Chondrocyte (in vitro differentiated cells): ENCODE results near the gene RFPL1. TPM values are rescaled to one million over a fixed set of nuclear protein-coding genes. Genes with fewer than 3 reads are reported as not detected.

ENCODE experiments used
- DNase-seq: peaks from one replicate; pipeline ENCODE4 v3.0.0; 2021; ENCODE audit warnings: mixed read lengths, low spot score
- H3K27ac Mint-ChIP-seq: one replicate; pipeline ENCODE4 v1.8.0; 2021; ENCODE audit warnings: mild to moderate bottlenecking, moderate library complexity, mixed read lengths; ENCODE audit not compliant: unreplicated experiment
- H3K27me3 Mint-ChIP-seq: 2 replicates; pipeline ENCODE4 v1.8.0; 2021; ENCODE audit warnings: low read depth, mixed read lengths
- H3K36me3 Mint-ChIP-seq: 2 replicates; pipeline ENCODE4 v1.8.0; 2021; ENCODE audit warnings: low read depth, mixed read lengths
- H3K4me1 Mint-ChIP-seq: 2 replicates; pipeline ENCODE4 v1.8.0; 2021; ENCODE audit warnings: low read depth, mild to moderate bottlenecking, mixed read lengths
- H3K4me3 Mint-ChIP-seq: one replicate; pipeline ENCODE4 v1.8.0; 2021; ENCODE audit warnings: mild to moderate bottlenecking, moderate library complexity, mixed read lengths; ENCODE audit not compliant: unreplicated experiment
- H3K9me3 Mint-ChIP-seq: 2 replicates; pipeline ENCODE4 v1.8.0; 2021; ENCODE audit warnings: low read depth, mixed read lengths
- total RNA-seq: library from RNA; stranded (reverse); gene quantifications from 3 replicates; pipeline ENCODE4 v1.2.1, GENCODE V29; 2021
- TF ChIP-seq, protein P1 (sequence below): fragments of 200-600 bp; sonication (generic); IDR thresholded peaks from 2 replicates; pipeline ENCODE4 v1.5.0; 2021; ENCODE audit warnings: antibody characterized with exemption, mild to moderate bottlenecking, moderate library complexity

The RFPL1 gene
- total RNA-seq, 1 donor from 2014 or later = not detected

DNA sequence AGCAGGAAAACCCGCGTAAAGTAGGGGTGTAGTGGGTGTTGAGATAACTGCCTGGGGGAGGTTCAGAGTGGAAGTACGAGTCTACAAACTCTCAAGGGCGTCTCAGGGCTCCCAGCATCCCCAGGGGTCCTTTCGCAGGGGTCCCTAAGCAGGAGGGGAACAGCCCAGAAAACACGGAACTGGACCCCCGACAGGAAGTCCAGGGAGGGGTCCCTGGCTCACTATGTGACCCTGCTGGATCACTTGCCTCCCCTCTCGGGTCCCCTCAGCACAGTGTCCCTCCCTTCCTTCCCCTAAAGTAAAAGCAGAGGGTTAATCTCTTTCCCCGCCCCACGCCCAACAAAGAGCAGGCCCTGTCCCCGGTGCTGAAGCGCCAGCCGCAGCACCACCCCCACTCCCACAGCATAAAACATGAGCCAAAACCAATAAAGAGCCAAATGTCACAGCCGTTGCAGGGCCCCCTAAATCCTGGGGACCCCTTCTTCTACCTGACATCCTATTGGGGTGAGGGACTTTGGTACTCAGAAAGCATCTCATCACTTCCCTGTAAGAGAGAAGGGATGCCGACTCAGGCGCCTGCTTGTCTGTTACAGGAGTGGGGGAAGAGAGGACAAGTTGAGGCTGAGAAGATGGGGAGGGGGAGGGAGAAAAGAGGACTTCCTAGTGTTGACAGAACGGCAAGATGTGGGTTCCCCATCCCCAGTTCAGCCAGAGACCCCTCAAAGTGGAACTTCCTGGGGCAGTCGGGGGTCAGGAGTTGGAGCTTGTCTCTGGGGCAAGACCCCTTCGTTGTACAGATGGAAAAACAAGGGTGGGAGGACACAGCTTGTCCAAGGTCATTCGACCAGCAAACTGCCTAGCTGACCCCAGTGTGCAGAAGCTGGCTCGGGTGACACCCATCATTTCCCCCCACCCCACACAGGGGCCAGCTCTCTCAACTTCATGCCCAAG lies 40.2 kb downstream of the RFPL1 start:
- peaks cover 22% of the 10 kb centered on the region for H3K4me1 Mint-ChIP-seq
- no peak overlapping the region for H3K27ac Mint-ChIP-seq
- peaks cover 39% of the 10 kb centered on the region for H3K27me3 Mint-ChIP-seq
- no peaks in the 10 kb centered on the region for H3K9me3 Mint-ChIP-seq
- DNase-seq = no peak
- TF ChIP-seq, protein P1, sequence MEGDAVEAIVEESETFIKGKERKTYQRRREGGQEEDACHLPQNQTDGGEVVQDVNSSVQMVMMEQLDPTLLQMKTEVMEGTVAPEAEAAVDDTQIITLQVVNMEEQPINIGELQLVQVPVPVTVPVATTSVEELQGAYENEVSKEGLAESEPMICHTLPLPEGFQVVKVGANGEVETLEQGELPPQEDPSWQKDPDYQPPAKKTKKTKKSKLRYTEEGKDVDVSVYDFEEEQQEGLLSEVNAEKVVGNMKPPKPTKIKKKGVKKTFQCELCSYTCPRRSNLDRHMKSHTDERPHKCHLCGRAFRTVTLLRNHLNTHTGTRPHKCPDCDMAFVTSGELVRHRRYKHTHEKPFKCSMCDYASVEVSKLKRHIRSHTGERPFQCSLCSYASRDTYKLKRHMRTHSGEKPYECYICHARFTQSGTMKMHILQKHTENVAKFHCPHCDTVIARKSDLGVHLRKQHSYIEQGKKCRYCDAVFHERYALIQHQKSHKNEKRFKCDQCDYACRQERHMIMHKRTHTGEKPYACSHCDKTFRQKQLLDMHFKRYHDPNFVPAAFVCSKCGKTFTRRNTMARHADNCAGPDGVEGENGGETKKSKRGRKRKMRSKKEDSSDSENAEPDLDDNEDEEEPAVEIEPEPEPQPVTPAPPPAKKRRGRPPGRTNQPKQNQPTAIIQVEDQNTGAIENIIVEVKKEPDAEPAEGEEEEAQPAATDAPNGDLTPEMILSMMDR = no peak
- peaks cover 1% of the 10 kb centered on the region for H3K36me3 Mint-ChIP-seq
- H3K4me3 Mint-ChIP-seq = no peak overlapping the region

DNA sequence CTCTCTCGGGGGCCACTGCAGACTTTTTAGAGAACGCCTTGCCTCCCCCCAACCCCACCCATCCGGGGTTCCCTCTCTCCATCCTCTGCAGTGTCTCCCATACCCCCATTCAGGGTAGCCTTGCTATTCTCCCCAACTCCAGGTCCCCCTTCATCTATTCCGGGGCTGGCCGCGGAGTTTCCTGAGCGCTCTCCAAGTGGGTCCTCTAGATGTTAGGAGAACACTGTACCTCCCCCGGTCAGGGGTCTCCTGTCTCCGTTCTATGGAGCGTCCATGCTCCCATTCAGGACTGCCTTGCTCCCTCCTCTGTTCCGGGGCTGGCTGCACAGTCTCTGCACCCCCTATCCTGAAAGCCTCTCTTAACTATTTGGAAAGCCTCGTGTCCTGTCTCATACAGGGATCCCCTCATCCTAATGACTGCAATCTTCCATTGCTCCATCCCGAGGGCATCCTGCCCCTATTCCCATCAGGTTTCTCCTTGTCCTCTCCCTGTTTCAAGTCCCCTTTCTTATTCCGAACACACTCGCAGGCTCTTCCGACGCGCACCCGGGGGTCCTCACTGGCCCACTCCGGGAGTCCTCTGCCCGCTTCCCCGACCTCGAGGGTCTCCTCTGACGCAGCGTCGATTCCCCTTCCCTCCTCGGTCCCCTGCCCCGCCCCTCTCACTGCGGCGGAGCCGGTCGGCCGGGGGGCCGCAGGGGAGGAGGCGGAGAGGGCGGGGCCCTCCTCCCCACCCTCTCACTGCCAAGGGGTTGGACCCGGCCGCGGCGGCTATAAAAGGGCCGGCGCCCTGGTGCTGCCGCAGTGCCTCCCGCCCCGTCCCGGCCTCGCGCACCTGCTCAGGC lies 41.3 kb downstream of the RFPL1 start, which contains the start of gene NEFH:
NEFH (plus strand) TSS at position 802 of the 845 bp plus-strand sequence. CDS start 45 bp downstream, outside the sequence.
- H3K4me3 Mint-ChIP-seq = peak within 1 kb of the TSS; percentile 67
- peaks cover 1% of the 10 kb centered on the region for H3K36me3 Mint-ChIP-seq
- TF ChIP-seq, protein P1 = no peak
- DNase-seq = no peak
- peaks cover 38% of the 10 kb centered on the region for H3K27me3 Mint-ChIP-seq
- H3K4me1 Mint-ChIP-seq = peaks cover 22% of the 10 kb centered on the region
- no peak within 1 kb of the TSS for H3K27ac Mint-ChIP-seq
- no peaks in the 10 kb centered on the region for H3K9me3 Mint-ChIP-seq

DNA sequence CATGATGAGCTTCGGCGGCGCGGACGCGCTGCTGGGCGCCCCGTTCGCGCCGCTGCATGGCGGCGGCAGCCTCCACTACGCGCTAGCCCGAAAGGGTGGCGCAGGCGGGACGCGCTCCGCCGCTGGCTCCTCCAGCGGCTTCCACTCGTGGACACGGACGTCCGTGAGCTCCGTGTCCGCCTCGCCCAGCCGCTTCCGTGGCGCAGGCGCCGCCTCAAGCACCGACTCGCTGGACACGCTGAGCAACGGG lies 41.8 kb downstream of the RFPL1 start:
- peak overlapping the region; percentile 6 for H3K4me3 Mint-ChIP-seq
- H3K36me3 Mint-ChIP-seq = peaks cover 1% of the 10 kb centered on the region
- H3K4me1 Mint-ChIP-seq = peaks cover 22% of the 10 kb centered on the region
- no peaks in the 10 kb centered on the region for H3K9me3 Mint-ChIP-seq
- TF ChIP-seq, protein P1 = no peak
- no peak for DNase-seq
- H3K27ac Mint-ChIP-seq = no peak overlapping the region
- peaks cover 38% of the 10 kb centered on the region for H3K27me3 Mint-ChIP-seq

DNA sequence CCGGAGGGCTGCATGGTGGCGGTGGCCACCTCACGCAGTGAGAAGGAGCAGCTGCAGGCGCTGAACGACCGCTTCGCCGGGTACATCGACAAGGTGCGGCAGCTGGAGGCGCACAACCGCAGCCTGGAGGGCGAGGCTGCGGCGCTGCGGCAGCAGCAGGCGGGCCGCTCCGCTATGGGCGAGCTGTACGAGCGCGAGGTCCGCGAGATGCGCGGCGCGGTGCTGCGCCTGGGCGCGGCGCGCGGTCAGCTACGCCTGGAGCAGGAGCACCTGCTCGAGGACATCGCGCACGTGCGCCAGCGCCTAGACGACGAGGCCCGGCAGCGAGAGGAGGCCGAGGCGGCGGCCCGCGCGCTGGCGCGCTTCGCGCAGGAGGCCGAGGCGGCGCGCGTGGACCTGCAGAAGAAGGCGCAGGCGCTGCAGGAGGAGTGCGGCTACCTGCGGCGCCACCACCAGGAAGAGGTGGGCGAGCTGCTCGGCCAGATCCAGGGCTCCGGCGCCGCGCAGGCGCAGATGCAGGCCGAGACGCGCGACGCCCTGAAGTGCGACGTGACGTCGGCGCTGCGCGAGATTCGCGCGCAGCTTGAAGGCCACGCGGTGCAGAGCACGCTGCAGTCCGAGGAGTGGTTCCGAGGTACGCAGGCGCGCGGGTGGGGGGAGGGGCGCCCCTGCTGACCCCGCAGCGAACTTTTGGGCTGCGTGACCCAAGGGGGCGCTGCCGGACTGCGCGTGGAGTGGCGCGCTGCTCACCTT lies 42.3 kb downstream of the RFPL1 start:
- no peak for DNase-seq
- peaks cover 22% of the 10 kb centered on the region for H3K4me1 Mint-ChIP-seq
- H3K9me3 Mint-ChIP-seq = no peaks in the 10 kb centered on the region
- H3K36me3 Mint-ChIP-seq = peaks cover 1% of the 10 kb centered on the region
- peaks cover 37% of the 10 kb centered on the region for H3K27me3 Mint-ChIP-seq
- TF ChIP-seq, protein P1 = peak; percentile 15
- peak overlapping the region; percentile 67 for H3K4me3 Mint-ChIP-seq
- no peak overlapping the region for H3K27ac Mint-ChIP-seq
